Stimulated activated CD4-positive, alpha-beta T cell treated with anti-CD3 and anti-CD28 coated beads, Interleukin-1b, Interleukin-23, amount 100 ng/mL, for 1 hour (primary cell): Measurements from ENCODE around the gene SLC26A2.
"Not testable (repeated sequence)": the region's sequence is repeated elsewhere in the genome, so short reads cannot be mapped to it uniquely, and the experiment has no call there.

Experiments used
- DNase-seq, 2 donors: peaks; one replicate each; pipeline ENCODE4 v3.0.0-alpha.2; 2020; ENCODE audit warnings: low read depth in 2 of 2

The SLC26A2 gene

DNA sequence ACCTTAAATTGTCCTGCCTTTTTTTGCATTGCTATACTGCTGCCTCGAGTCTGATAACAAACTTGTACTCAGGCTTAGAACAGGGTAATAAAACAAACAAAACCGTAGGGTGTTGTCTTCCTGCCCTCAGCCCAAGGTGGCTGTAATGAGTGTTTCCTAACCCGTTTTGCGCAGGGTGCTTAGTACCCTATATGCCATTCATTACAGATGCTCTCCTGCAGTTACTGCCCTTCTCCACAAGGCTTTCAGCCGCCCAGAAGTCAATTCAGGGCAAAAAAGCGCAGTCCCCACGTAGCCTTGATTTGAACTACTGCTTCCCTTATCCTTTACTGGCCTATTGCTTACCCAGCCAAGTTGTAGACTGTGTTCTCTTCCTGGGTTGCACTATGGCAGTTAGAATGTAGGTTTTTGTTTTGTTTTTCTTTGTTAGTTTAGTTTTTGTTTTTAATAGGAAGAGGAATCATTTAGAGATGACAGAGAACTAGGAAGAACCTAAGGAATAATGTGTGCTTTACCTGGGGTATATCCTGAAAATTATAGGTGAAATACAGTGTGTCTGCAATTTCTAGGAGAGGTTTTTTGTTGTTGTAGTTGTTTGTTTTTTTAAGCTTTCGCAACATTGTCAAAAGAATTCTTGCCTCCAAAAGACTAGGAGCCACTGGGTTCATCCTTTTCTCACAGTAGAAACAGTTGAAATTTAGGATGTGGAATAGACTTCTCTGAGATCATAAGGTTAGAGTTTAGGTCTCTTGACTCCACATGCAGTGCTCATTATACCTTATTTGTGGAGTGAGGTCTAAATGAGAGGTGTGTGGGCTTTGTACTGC is 41.3 kb downstream of the SLC26A2 start:
- DNase-seq, result no peak

DNA sequence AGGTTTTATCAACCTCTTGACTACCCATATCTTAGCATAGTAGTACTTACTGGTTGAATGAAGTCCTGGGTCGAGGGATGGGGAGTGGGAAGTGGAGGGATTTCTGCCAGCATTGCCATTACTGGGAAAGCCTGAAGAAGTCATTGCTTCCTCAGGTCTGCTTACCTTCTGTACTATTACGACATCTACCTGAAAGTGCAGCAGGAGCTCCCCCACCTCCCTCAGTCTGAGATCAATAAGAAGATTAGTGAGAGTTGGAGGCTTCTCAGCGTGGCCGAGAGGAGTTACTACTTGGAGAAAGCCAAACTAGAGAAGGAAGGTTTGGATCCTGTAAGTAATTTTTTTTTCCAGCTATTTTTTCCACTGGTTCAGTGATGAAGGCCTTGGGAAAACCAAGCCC is 45.8 kb downstream of the SLC26A2 start:
- DNase-seq, result no peak

DNA sequence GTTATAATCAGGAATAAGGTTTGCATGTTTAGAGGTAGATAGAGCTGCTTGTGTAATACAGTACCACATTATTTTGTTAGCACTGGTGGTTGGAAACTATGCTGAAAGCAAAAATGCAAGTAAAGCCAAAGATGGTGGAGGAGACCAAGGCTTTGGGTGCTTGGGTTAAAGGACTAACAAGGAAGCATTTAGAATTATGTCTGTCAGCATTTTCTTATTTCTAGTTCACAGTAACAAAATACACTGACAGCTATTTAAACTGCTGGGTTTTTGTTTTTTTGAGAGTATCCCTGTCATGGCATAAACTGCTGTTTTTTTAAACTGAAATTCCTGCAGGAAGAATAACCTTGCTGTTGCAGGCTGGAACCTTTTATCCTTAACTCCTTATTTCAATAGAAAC is 46.5 kb downstream of the SLC26A2 start:
- DNase-seq, result no peak

DNA sequence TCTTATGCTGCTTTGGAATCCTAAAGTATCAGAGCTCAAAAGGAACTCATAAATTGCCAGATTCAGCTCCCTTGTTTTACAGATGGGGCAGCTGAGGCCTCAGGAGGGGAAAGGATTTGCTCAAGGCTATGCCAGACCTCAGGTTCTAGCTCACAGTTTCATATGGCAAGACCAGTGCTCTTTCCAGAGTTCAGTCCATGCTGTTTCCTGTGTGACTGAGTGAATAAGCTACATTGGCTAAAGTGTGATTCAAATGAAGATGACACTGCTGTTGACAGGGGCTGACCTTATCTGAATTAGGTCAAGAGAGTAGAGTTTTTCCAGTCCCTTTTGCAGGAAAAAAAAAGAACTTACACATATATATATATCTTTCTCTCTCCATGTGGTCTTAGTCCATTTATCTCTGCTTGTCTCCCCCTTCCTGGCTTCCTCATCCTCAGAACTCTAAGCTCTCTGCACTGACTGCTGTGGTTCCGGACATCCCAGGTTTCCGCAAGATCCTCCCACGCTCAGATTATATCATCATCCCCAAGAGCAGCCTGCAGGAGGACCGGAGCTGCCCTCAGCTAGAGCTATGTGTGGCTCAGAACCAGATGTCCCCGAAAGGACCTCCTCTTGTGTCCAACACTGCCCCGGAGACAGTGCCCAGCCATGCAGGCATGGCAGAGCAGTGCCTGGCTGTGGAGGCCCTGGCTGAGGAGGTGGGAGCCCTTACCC is 49.3 kb downstream of the SLC26A2 start:
- no peak for DNase-seq

DNA sequence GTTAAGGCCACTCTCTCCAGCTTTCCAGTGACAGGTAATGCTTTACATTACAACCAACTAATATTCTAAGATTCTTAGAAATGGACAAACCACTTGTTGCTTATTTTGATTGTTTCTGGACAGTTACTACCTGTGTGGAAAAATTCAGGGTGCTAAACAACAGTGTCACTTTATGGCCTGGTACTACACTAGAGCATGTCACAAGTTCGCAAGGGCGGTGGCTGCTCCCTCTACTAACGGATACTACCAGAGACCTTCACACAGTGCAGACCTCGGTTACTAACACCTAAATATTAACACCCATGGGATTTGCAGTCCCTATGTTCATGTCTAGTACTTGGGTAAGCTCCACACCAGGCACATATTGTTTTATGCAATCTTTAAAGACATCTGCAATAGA is 53.4 kb downstream of the SLC26A2 start:
- DNase-seq, result no peak

DNA sequence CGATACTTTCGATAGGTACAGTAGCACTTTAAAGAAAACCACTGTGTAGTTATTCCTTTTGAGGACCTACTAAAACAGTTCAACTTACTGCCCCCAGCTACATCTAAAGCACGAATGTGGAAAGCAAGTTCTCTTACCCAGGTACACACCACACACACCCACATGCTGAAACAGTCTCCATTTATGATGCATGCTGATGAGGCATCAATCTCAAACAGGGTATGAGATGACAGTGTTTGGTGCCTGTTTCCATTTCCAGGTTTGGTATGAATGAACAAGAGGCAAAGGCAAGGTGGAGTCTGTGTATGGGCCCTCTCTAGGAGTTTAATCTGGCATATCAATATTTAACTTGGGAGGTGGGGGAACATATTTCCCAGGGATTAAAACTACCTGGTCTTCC is 53.9 kb downstream of the SLC26A2 start:
- DNase-seq, result no peak

DNA sequence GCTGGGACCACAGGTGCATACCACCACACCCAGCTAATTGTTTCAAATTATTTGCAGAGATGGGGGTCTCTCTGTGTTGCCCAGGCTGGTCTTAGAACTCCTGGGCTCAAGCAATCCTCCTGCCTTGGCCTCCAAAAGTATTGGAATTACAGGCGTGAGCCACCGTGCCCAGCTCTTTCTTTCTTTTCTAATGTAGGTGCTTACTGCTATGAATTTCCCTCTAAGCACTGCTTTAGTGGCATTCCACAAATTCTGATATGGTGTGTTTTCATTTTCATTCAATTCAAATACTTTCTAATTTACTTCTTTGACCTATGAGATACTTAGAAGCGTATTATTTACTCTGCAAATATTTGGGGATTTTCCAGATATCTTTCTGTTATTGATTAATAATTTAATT is 54.9 kb downstream of the SLC26A2 start:
- no peak for DNase-seq

DNA sequence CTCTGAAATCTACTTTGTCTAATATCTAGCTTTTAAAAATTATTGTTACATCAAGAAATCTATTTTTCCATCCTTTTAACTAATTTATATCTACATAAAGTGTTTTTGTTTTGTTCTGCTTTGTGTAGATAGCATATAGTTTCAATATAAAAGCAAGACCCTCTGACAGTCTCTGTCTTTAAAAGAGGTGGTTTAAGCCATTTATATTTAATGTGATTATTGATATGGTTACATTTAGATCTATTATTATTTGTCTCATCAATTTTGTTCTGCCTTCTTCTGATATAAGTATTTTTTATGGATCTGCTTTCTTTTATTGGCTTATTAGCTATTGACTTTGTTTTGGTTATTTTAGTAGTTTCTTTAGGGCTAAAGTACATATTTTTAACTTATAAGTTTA is 56.0 kb downstream of the SLC26A2 start:
- no peak for DNase-seq

DNA sequence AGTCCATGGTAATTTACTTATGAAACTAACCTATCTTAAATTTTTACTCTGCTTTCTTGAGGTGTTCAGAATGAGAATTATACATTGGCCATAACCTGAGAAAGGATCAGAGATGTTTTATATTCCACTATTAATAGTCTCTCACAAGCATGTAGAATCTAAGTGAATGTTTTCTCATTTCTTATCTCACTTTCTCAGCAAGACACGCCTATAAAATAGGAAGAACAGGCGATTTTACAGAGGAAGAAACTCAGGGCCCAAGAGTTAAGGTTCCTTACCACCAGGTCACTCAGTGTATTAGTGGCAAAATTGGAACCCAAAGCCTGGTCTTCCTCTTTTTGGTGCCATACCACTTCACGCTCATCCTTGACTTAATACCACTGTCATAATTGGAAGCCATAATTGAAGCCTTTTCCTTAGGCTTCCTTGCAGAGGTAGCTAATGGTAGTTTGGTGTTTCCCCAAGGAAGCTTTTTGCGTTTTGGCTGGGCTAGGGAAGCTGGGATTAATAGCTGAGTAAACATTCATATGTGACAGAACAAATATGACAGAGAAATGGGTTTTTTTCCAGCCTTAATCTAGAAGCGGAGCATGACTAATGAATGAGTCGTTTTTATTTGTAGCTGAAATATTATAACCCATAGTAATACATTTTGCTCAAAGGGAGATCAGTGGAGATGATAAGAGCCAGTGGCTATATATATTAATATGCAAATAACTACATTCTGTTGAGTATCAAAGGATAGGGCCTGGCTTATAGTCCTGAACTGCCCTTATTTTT is 56.9 kb downstream of the SLC26A2 start:
- DNase-seq, result no peak

DNA sequence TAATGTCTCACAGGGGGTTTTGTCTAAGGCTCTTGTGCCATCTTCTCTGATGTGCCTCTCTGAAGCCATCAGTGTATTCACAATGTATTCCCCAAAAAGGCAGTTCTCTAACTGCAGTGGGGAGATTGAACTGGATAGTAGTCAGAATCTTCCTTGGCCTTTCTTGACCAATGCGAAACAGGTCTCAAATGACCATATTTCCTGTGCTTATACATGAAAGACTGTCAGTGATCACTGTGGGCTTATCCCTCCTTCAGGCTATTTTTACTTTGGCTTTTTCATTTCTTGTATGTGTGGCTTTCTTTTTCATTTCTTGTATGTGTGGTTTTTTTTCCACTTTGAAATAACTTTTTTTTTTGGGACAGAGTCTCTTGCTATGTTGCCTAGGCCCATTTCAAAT is 59.7 kb downstream of the SLC26A2 start:
- DNase-seq, result no peak

DNA sequence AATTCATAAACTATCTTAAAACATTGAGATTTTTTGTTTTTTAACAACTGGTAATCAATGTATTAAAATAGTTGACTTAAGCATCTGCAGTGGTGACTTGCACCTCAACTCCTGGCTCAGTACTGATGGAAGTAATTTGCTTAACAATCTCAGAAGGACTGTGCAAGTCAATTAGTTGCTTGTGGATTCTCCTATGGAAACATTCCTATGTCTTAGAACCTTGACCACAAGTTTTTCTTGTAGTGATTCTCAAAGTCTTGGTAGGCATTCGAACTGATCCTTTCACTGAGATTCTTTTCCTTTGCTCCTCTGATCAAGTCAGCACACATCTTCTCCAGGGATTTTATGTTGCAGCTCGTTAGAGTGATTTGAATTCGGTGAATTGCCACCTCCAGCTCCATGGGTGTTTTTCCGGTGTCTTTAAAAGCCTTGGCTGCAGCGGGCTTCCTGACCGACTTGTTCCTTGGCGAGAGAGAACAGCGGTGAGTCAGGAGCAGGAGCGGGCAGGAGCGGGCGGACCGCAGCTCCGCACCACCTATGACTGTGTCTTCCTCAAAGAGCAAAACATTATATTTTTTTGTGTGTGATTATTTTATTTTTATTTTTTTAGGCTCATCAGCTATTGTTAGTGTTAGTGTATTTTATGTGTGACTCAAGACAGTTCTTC is 61.1 kb downstream of the SLC26A2 start:
- DNase-seq, result no peak

DNA sequence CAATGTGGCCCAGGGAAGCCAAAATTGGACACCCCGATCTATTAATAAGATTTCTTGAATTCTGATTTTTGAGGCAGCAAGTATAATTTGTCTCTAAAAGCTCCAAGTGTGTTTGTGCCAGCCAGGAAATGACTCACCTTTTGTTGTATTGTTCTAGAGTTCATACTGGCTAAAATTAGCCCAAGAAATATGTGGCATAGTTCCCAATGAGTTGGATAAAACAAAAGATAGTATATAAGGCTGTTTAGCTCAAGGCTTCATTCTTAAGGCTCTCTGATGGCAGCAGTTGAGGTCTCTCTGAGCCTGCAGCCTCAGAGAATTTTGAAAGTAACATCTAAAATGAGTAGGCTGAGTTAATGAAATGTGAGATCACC is 61.6 kb downstream of the SLC26A2 start:
- no peak for DNase-seq

DNA sequence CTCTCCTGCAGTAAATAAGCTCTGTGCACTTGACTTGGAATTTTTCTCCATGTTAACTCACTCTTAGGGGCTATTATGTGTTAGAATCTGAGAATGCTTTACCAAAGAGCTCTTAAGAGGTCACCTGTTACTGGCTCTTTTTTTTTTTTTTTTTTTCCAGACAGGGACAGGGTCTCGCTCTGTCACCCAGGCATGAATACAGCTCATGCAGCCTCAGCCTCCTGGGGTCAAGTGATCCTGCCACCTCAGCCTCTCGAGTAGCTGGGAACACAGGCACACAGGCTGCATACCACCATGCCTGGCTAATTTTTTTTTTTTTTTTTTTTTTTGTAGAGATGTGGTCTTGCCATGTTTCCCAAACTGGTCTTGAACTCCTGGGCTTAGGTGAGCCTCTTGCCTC is 62.1 kb downstream of the SLC26A2 start:
- DNase-seq, result no peak

DNA sequence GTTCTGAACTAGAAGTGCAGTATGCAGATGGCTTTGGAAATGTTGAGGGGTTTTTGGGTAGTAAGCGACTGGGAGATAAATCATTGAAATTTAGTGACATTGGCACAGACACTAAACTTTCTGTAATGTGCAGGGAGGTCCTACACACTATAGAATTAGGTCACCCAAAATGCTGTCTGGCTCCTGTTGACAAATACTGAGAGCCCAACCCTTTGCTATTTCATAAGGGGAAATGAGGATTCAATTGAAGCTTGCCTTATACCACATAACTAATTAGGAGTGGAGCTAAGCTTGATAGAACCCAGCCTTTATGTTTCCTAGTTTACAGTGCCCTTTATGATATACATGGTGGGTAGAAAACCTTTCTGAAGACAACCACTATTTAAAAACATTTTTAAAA is 62.6 kb downstream of the SLC26A2 start:
- DNase-seq, result no peak

DNA sequence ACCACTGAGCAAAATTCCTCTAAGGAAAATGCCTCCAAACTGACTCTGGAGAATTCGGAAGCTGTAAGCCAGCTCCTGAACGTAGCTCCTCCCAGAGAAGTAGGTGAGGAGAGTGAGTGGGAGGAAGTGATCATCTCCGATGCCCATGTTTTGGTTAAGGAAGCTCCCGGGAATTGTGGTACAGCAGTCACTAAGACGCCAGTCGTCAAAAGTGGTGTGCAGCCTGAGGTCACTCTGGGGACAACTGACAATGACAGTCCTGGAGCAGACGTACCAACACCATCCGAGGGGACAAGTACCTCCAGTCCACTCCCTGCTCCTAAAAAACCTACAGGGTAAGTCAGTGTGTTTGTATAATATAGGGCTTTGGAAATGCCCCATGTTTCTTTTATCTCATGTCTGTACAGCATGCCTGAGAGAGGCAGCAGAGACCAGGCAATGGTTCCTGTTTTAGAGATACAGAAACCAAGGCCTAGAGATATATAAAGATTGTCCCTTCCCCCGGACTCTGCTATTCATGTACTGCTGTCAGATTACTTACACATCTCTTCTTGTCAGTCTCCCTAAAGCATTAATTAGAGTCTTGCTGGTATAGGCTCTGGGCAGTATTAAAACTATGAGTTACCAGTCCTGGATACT is 63.9 kb downstream of the SLC26A2 start:
- DNase-seq, result no peak

DNA sequence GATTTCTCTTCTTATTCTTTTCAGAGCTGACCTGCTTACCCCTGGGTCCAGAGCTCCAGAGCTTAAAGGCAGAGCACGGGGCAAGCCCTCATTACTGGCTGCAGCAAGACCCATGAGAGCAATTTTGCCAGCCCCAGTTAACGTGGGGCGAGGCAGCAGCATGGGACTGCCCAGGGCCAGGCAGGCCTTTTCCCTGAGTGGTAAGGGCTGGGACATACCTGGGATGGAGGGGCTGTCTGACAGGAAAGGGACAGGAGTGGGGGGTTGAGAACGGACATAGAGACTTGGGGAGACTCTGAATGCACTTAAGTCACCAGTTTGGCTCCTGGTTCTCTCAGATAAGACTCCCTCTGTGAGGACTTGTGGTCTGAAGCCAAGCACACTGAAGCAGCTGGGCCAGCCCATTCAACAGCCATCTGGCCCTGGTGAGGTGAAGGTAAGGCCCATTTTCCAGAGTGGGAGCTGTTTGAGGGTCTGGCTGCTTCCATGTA is 66.2 kb downstream of the SLC26A2 start:
- no peak for DNase-seq

DNA sequence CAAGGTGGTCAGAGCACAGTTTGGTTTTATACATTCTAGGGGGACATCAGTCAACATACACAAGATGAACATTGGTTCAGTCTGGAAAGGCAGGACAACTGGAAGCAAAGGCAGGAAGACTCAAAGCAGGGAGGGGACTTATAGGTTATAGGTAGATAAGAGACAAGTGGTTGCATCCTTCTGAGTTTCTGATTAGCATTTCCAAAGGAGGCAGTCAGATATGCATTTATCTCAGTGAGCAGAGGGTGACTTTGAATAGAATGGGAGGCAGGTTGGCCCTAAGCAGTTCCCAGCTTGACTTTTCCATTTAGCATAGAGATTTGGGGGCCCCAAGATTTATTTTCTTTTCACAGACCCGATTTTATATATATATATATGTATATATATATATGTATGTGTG is 67.5 kb downstream of the SLC26A2 start:
- not testable (repeated sequence) for DNase-seq

DNA sequence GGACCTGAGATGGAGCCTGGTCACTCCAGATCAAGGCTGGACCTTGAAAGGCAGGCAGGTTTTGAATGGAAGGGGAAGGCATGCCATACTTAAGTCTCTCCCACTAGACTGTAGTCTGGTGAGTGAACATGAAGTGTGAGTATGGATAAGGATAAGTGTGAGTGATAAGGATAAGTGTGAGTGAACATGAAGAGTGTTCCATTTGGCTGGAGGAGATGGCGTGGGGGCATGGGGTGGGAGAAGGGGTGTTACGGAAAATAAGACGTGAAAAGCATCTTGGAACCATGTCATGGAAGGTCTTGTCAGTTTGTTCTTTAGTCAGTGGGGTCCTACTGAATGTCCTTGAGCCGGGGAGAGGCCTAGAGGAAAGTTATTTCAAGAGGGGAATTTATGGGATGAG is 72.8 kb downstream of the SLC26A2 start:
- DNase-seq, result no peak

DNA sequence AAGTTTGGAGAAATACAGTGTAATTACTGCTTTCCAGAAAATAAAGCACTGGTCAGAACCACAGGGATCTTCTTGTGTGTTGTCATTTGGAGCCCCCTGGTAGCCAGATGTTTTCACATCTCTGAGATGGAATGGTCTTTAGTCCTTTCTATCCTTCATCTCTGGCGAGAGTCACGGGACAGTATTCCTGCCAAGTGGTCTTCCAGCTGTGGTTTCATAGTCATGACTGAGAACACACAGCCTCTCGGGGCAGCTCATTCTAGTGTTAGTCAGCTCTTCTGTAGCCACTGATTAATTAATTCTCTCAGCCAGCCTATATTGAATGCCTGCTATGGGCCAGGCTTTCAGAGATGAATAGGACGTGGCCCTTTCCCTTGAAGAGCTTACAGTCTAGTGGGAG is 74.1 kb downstream of the SLC26A2 start:
- DNase-seq, result no peak

DNA sequence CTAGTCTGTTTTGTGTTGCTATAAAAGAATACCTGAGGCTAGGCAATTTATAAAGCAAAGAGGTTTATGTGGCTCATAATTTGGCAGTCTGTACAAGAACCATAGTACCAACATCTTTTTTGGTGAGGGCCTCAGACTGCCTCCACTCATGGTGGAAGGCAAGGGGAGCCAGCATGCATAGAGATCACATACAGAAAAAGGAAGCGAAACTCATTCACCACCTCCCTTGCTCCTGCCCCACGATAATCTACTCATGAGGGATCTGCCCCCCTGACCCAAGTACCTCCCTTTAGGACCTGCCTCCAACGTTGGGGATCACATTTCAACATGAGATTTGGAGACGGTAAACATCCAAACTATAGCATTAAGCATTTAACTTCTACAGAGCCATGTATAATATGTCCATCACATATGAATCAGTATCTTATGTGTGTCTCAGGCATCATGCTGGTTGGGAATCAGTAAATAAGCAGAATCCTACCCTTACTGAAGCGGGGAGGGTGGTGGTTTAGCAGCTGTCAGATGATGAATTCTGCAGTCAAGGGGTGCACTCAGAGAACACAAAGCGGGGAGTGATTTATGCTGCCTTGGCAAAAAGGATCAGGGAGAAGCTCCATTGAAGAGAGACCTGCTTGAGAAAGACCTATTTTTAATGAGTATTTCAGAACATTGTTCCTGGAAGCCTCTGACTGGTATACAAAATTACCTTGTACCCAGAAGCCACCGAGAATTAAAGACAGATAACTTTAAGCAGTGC is 74.8 kb downstream of the SLC26A2 start:
- DNase-seq, result no peak

DNA sequence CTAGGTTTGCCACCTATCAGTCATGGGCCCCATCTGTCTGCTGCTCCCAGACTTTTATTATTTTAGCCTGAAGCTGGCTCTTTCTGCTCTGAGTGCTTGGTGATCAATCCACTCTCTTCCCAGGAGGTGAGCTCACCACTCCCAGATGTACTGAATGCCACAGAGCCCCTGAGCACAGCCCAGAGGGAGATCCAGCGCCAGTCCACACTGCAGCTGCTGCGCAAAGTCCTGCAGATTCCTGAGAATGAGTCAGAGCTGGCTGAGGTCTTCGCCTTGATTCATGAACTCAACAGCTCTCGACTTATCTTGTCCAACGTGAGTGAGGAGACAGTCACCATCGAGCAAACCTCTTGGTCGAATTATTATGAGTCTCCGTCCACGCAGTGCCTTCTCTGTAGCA is 76.0 kb downstream of the SLC26A2 start:
- no peak for DNase-seq
